Measurements from ENCODE around the gene SFXN4. TPM values are rescaled to one million over a fixed set of nuclear protein-coding genes. Genes with fewer than 3 reads are reported as not detected.

The SFXN4 gene
- total and polyA plus RNA-seq, 2 of the 13 experiments (the other 11 are each of a cell fraction or from before 2014, with no cell fraction given): 47.7 to 64.9 TPM

GRCh38 chr10:119178372-119179119 is 13.0 kb upstream of the SFXN4 start, which contains the start of gene PRDX3 (continued):
- TF ChIP-seq GTF2F1 (IDR thresholded peaks at IDR 0.05; ENCODE audit: low read length) (no peak), ZXDC (CRISPR knock-in tag; IDR thresholded peaks at IDR 0.05) (no peak), ZBTB2 (CRISPR knock-in tag; IDR thresholded peaks at IDR 0.05; ENCODE audit: low read depth) (peak; percentile 26; the same call in 1 of the 2 replicates), NPAS2 (CRISPR knock-in tag; IDR thresholded peaks at IDR 0.05; ENCODE audit: borderline replicate concordance) (no peak), ZNF576 (CRISPR knock-in tag; IDR thresholded peaks at IDR 0.05) (no peak), ZNF790 (CRISPR knock-in tag; IDR thresholded peaks at IDR 0.05; ENCODE audit: borderline replicate concordance) (no peak), SKI (IDR thresholded peaks at IDR 0.05; ENCODE audit: partially characterized antibody) (no peak), TRAFD1 (CRISPR knock-in tag; IDR thresholded peaks at IDR 0.05; ENCODE audit: borderline replicate concordance) (no peak), ZFP41 (CRISPR knock-in tag; IDR thresholded peaks at IDR 0.05; ENCODE audit: borderline replicate concordance) (0 out of 2 replicates have a peak, but pooled peaks have one; percentile 42), CEBPB (IDR thresholded peaks at IDR 0.05; ENCODE audit: borderline replicate concordance, low read depth, low read length) (no peak), NFE2L2 (IDR thresholded peaks at IDR 0.05; ENCODE audit: low read length) (no peak), ZNF333 (CRISPR knock-in tag; IDR thresholded peaks at IDR 0.05; ENCODE audit: borderline replicate concordance) (0 out of 2 replicates have a peak, but pooled peaks have one; percentile 66), MYC (CRISPR knock-in tag; IDR thresholded peaks at IDR 0.05; ENCODE audit: borderline replicate concordance) (peak; percentile 90), SIN3B (IDR thresholded peaks at IDR 0.05; ENCODE audit: low read length) (no peak), FOXC1 (CRISPR knock-in tag; IDR thresholded peaks at IDR 0.05; ENCODE audit: borderline replicate concordance) (peak; percentile 69; the same call in 1 of the 2 replicates), ZNF460 (CRISPR knock-in tag; IDR thresholded peaks at IDR 0.05; ENCODE audit: borderline replicate concordance) (no peak), FLYWCH1 (CRISPR knock-in tag; IDR thresholded peaks at IDR 0.05) (no peak), KMT2B (CRISPR knock-in tag; IDR thresholded peaks at IDR 0.05) (peak; percentile 69; the same call in 1 of the 2 replicates), TBL1XR1 (IDR thresholded peaks at IDR 0.05; ENCODE audit: borderline replicate concordance, low read length, partially characterized antibody) (peak; percentile 29), ZNF749 (CRISPR knock-in tag; IDR thresholded peaks at IDR 0.05; ENCODE audit: borderline replicate concordance) (no peak; the same call in 1 of the 2 replicates), ZNF607 (CRISPR knock-in tag; IDR thresholded peaks at IDR 0.05; ENCODE audit: borderline replicate concordance) (peak; percentile 63; the same call in 1 of the 2 replicates), CAMTA2 (CRISPR knock-in tag; IDR thresholded peaks at IDR 0.05; ENCODE audit: borderline replicate concordance) (0 out of 2 replicates have a peak, but pooled peaks have one; percentile 92), NONO (IDR thresholded peaks at IDR 0.05) (no peak), NONO (CRISPR knock-in tag; conservative IDR thresholded peaks at IDR 0.05) (peak; percentile 21; the same call in 1 of the 2 replicates)
